GM12872 (cell line): ENCODE data around the gene USB1.

Experiments used
- TF ChIP-seq, protein P1 (sequence below): IDR thresholded peaks from 3 replicates; pipeline ENCODE4 v1.5.1; 2011; ENCODE audit warnings: low read depth, mild to moderate bottlenecking, low read length, moderate library complexity; ENCODE audit not compliant: insufficient read depth

USB1 gene

DNA sequence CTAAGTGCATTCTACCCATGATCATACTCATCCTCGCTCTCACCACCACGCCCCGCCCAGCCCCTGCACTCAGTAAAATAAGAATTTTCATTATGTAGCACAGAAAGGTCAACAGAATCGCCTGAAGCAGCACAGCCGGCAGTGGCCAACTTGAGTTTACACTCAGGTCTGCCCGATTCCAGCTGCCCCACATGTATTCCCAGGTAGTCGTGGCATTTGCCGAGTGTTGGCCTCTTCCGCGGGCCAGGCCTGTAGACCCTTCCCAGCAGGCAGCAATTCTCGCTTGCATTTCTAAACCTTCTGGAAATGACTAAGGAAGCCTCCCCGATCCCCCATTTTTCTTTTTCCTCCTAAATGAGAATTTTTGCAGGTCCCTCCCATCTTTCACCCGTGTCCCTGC lies 30.9 kb upstream of the USB1 start:
- TF ChIP-seq, protein P1, sequence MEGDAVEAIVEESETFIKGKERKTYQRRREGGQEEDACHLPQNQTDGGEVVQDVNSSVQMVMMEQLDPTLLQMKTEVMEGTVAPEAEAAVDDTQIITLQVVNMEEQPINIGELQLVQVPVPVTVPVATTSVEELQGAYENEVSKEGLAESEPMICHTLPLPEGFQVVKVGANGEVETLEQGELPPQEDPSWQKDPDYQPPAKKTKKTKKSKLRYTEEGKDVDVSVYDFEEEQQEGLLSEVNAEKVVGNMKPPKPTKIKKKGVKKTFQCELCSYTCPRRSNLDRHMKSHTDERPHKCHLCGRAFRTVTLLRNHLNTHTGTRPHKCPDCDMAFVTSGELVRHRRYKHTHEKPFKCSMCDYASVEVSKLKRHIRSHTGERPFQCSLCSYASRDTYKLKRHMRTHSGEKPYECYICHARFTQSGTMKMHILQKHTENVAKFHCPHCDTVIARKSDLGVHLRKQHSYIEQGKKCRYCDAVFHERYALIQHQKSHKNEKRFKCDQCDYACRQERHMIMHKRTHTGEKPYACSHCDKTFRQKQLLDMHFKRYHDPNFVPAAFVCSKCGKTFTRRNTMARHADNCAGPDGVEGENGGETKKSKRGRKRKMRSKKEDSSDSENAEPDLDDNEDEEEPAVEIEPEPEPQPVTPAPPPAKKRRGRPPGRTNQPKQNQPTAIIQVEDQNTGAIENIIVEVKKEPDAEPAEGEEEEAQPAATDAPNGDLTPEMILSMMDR = no peak

DNA sequence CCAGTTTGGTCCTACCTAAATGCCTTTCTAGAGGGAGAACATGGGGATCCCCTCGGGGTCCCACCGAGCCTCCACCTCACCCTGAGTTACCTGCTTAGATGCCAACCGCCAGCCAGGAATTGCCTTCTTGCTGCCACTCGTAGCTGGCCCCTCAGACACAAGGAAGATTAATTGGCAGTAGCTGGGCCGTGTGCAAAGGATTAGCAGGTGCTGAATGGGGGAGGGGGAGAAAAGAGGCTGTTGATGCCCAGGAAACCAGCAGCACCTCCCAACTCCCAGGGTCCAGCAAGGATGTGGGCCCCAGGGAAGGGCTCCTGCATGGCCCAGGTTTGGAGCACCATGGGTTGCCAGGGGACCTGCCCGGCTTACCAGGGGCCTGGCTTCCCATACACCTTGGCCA lies 30.2 kb upstream of the USB1 start, which contains the start of gene CNGB1:
Gene CNGB1, minus strand, starts transcription at position 159 of the 400 bp plus-strand sequence. CDS start 3,842 bp downstream, outside the sequence.
- TF ChIP-seq, protein P1 = no peak

DNA sequence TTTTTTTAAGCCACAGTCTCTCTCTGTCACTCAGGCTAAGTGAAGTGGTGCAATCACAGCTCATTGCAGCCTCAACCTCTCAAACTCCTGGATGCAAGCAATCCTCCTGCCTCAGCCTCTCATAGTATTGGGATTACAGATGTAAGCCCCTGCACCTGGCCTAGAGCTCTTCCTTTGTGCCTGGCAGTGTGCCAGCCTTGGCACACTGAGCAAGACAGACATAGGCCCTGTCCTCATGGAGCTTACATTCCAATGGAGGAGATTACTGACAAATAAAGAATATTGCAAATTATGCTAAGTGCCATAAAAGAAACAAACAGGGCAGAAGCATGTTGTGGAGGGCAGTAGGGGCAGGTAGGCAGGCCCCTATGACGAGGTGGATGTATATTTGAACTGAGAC lies 29.4 kb upstream of the USB1 start:
- TF ChIP-seq, protein P1 = no peak

DNA sequence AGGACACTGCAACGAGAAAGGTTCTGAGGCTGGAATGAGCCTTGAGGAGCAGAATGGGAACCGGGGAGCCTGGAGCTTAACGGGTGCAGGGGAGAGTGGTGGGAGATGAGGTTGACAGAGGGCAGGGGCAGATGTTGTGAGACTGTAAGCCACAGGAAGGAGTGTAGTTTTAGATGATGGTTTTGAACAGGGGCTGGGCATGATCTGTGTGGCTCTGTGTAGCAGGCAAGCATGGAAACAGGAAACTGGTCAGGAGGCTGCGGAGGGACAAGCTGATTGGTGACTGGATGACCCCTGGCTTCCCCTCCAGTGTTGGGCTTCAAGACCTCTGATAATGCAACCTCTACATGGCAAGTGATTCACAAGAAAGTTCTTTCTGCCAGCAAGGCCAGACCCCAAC lies 28.9 kb upstream of the USB1 start:
- TF ChIP-seq, protein P1 = no peak

DNA sequence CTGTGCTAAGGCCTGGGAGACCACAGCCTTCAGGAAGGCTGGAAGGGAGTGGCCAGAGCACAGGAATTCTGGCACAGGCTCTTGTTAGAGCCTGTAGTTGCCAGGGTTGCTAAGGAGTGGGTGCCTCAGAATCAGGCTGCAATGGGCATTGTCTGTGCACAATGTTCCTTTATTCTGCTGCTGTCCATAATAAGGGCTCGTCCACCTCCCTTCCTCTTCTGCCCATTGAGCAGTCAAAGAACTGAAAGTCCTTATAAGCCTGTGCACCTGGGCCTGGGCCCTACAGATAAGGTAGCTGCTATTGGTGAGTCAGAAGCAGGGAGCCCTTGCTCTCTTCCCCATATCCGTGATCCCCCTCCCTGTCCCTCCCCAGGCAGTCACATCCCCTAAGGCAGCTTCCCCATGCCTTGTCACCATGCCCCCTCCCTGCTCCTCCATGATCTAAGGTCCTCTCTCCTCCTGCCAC lies 24.8 kb upstream of the USB1 start:
- TF ChIP-seq, protein P1 = no peak

DNA sequence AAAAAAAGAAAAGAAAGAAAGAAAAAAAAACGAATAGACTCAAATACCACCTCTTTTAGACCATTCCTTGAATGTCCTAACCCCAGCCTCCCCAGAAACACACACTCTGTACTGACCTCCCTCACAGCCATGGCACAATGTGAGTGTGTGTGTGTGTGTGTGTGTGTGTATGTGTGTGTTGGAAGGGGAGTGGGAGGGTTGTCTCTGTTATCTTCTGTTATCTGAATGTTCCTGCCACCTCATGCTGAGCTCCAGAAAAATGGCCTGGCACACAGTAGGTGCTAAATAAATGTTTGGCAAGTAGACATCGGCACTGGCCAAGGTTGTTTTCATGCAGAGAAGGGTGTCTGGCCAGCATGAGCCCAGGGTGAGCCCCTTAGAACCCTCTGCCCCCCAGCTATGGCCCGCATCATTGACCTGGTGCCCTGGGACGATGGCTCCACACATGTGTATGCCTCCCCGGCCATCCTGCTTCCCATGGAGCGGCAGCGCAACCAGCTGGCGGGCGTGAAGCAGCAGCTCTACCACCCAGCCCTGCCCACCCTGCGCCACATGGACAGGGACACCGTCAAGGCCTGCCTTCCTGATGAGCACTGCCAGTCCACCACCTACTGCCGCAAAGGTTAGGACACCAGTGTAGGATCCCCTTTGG lies 23.7 kb upstream of the USB1 start:
- TF ChIP-seq, protein P1 = no peak

DNA sequence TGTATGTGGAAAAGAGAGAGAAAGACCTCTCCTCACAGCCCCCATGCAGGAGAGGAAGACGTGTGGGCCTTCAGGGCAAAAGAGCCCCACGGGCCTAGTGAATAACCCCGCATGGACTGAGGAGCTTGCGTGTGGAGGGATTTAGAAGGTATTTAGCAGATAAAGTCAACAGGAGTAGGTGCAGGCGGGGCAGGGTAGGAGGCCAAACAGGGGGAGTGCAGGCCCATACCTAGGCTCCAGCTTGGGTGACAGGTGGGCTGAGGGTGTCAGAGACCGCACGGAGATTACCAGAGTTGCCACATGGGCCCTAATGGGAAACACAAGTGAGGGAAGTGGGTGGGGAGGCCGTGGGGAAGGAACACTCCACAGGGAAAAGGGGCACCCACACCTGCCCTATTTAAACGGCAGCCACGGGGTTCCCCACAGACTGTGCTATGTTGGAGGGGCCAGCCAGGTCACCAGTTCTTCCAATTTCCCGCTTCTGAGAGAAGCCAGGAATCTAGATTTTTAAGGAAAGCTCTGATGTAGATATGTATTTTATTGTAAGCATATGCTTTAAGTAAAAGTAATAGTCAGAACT lies 22.1 kb upstream of the USB1 start:
- TF ChIP-seq, protein P1 = no peak
